NCI-H1105 (cell line): ENCODE measurements around the gene VEGFA.

ENCODE experiments used
- DNase-seq: peaks from one replicate; lab custom pipeline; 2025; lab: John Stamatoyannopoulos, UW

Gene VEGFA

GRCh38 chr6:43785220-43785752, 15.3 kb downstream of the VEGFA start:
- no peak for DNase-seq

GRCh38 chr6:43785904-43786303, 15.9 kb downstream of the VEGFA start:
- no peak for DNase-seq

GRCh38 chr6:43786664-43787329, 16.8 kb downstream of the VEGFA start:
- DNase-seq, result no peak

- DNase-seq, result no peak
Observed at GRCh38 chr6:43788301-43788700, 18.3 kb downstream of the VEGFA start.

GRCh38 chr6:43789447-43789846, 19.4 kb downstream of the VEGFA start:
- DNase-seq, result no peak

- DNase-seq, result no peak
Observed at GRCh38 chr6:43790031-43790430, 20.0 kb downstream of the VEGFA start.

GRCh38 chr6:43791745-43792422, 21.9 kb downstream of the VEGFA start:
- no peak for DNase-seq

GRCh38 chr6:43793154-43793874, 23.3 kb downstream of the VEGFA start:
- DNase-seq, result no peak

GRCh38 chr6:43793875-43794242, 23.8 kb downstream of the VEGFA start:
- no peak for DNase-seq

GRCh38 chr6:43795421-43795820, 25.4 kb downstream of the VEGFA start:
- no peak for DNase-seq

- no peak for DNase-seq
Observed at GRCh38 chr6:43796168-43796567, 26.2 kb downstream of the VEGFA start.

- DNase-seq, result no peak
Observed at GRCh38 chr6:43796903-43797890, 27.2 kb downstream of the VEGFA start.

- no peak for DNase-seq
Observed at GRCh38 chr6:43797919-43798318, 27.9 kb downstream of the VEGFA start.

- no peak for DNase-seq
Observed at GRCh38 chr6:43798688-43799444, 28.9 kb downstream of the VEGFA start.

GRCh38 chr6:43799551-43800297, 29.7 kb downstream of the VEGFA start:
- DNase-seq, result no peak

GRCh38 chr6:43800298-43800623, 30.2 kb downstream of the VEGFA start:
- DNase-seq, result no peak

GRCh38 chr6:43800746-43801494, 30.9 kb downstream of the VEGFA start:
- no peak for DNase-seq

GRCh38 chr6:43801495-43802181, 31.6 kb downstream of the VEGFA start:
- DNase-seq, result no peak
